H9 (cell line): Measurements from ENCODE around the gene SPATA2L. TPM values are rescaled to one million over a fixed set of nuclear protein-coding genes. Genes with fewer than 3 reads are reported as not detected.

Experiments
- DNase-seq: peaks from one replicate; pipeline ENCODE4 v3.0.0-alpha.2; 2017
- H2AFZ ChIP-seq: one replicate; pipeline ENCODE4 v1.6.1; 2013; ENCODE audit warnings: mild to moderate bottlenecking, low read length, control low read depth, moderate library complexity
- H2AK5ac ChIP-seq: 2 replicates; pipeline ENCODE4 v1.6.1; 2013; ENCODE audit warnings: low read length, control low read depth, mixed read lengths; ENCODE audit not compliant: insufficient read length
- H2BK120ac ChIP-seq: one replicate; pipeline ENCODE4 v1.6.1; 2013; ENCODE audit warnings: low read depth, mild to moderate bottlenecking, low read length, control low read depth, inconsistent platforms; ENCODE audit not compliant: poor library complexity, severe bottlenecking
- H2BK12ac ChIP-seq: 2 replicates; pipeline ENCODE4 v1.6.1; 2013; ENCODE audit warnings: low read length, control low read depth, mixed read lengths, low read depth; ENCODE audit not compliant: insufficient read length
- H2BK15ac ChIP-seq: 2 replicates; pipeline ENCODE4 v1.6.1; 2013; ENCODE audit warnings: low read depth, low read length, control low read depth
- H2BK20ac ChIP-seq: one replicate; pipeline ENCODE4 v1.6.1; 2013; ENCODE audit warnings: low read depth, mild to moderate bottlenecking, low read length, control low read depth, inconsistent platforms; ENCODE audit not compliant: poor library complexity, severe bottlenecking
- H2BK5ac ChIP-seq: 2 replicates; pipeline ENCODE4 v1.6.1; 2013; ENCODE audit warnings: low read length, control low read depth, mixed read lengths; ENCODE audit not compliant: insufficient read length
- H3K14ac ChIP-seq: 2 replicates; pipeline ENCODE4 v1.6.1; 2013; ENCODE audit warnings: low read length, control low read depth; ENCODE audit not compliant: insufficient read depth
- H3K18ac ChIP-seq: 2 replicates; pipeline ENCODE4 v1.6.1; 2013; ENCODE audit warnings: low read depth, mild to moderate bottlenecking, mixed read lengths, low read length, control low read depth; ENCODE audit not compliant: insufficient read length
- H3K23ac ChIP-seq: 2 replicates; pipeline ENCODE4 v1.6.1; 2013; ENCODE audit warnings: low read length, control low read depth, mixed read lengths, low read depth; ENCODE audit not compliant: insufficient read length
- H3K23me2 ChIP-seq: 2 replicates; pipeline ENCODE4 v1.6.1; 2013; ENCODE audit warnings: low read depth, mild to moderate bottlenecking, mixed read lengths, low read length, control low read depth; ENCODE audit not compliant: insufficient read length, poor library complexity, severe bottlenecking
- H3K27ac ChIP-seq: 2 replicates; pipeline ENCODE4 v1.5.1; 2013; ENCODE audit warnings: low read length, control low read depth, mixed read lengths, low read depth; ENCODE audit not compliant: insufficient read length
- H3K27me3 ChIP-seq: 2 replicates; pipeline ENCODE4 v1.6.1; 2013; ENCODE audit warnings: low read length, control low read depth, inconsistent platforms; ENCODE audit not compliant: insufficient read depth
- H3K4ac ChIP-seq: 2 replicates; pipeline ENCODE4 v1.6.1; 2013; ENCODE audit warnings: low read depth, mild to moderate bottlenecking, control low read depth, inconsistent platforms, low read length, moderate library complexity
- H3K4me1 ChIP-seq: 2 replicates; pipeline ENCODE4 v1.6.1; 2013; ENCODE audit warnings: low read length, control low read depth, inconsistent platforms; ENCODE audit not compliant: insufficient read depth
- H3K4me2 ChIP-seq: 2 replicates; pipeline ENCODE4 v1.6.1; 2013; ENCODE audit warnings: low read length, control low read depth, mixed read lengths; ENCODE audit not compliant: insufficient read length, insufficient read depth
- H3K56ac ChIP-seq: 2 replicates; pipeline ENCODE4 v1.6.1; 2013; ENCODE audit warnings: low read depth, mild to moderate bottlenecking, mixed read lengths, low read length, control low read depth; ENCODE audit not compliant: insufficient read length
- H3K79me1 ChIP-seq: 2 replicates; pipeline ENCODE4 v1.6.1; 2013; ENCODE audit warnings: low read depth, mild to moderate bottlenecking, moderate library complexity, low read length, control low read depth, inconsistent platforms; ENCODE audit not compliant: insufficient read depth, poor library complexity, severe bottlenecking
- H3K79me2 ChIP-seq: 2 replicates; pipeline ENCODE4 v1.6.1; 2013; ENCODE audit warnings: low read length, control low read depth, inconsistent platforms; ENCODE audit not compliant: insufficient read depth
- H3K9ac ChIP-seq: 2 replicates; pipeline ENCODE4 v1.6.1; 2013; ENCODE audit warnings: low read length, control low read depth, mixed read lengths; ENCODE audit not compliant: insufficient read length; ENCODE audit errors: extremely low read depth
- H3K9me3 ChIP-seq: one replicate; pipeline ENCODE4 v1.6.1; 2013; ENCODE audit warnings: low read depth, low read length, inconsistent platforms; ENCODE audit not compliant: control insufficient read depth
- H3T11ph ChIP-seq: one replicate; pipeline ENCODE4 v1.6.1; 2013; ENCODE audit warnings: mild to moderate bottlenecking, low read length, control low read depth, inconsistent platforms
- H4K20me1 ChIP-seq: one replicate; pipeline ENCODE4 v1.6.1; 2013; ENCODE audit not compliant: control insufficient read depth, insufficient read length, insufficient read depth
- H4K5ac ChIP-seq: 2 replicates; pipeline ENCODE4 v1.6.1; 2013; ENCODE audit warnings: low read depth, mild to moderate bottlenecking, mixed read lengths, low read length, control low read depth; ENCODE audit not compliant: insufficient read length
- H4K8ac ChIP-seq: replicated peaks from 2 replicates; pipeline ENCODE4 v1.6.1; 2013; ENCODE audit warnings: low read length, control low read depth, mixed read lengths, low read depth; ENCODE audit not compliant: insufficient read length
- H4K91ac ChIP-seq: 2 replicates; pipeline ENCODE4 v1.6.1; 2013; ENCODE audit warnings: low read depth, mild to moderate bottlenecking, moderate library complexity, mixed read lengths, low read length, control low read depth; ENCODE audit not compliant: insufficient read length
- H3K27ac Mint-ChIP-seq, 3 experiments: 2 replicates in 2 of 3; 3 replicates in 1 of 3; pipeline ENCODE4 v1.8.0; 2020 to 2021; ENCODE audit warnings: mixed read lengths in 3 of 3, mild to moderate bottlenecking in 1 of 3, moderate library complexity in 1 of 3
- H3K27me3 Mint-ChIP-seq: 2 replicates; pipeline ENCODE4 v1.8.0; 2021; ENCODE audit warnings: low read depth, mild to moderate bottlenecking, moderate library complexity, mixed read lengths
- H3K36me3 Mint-ChIP-seq, 3 experiments: 2 replicates in 2 of 3; 3 replicates in 1 of 3; pipeline ENCODE4 v1.8.0; 2020 to 2021; ENCODE audit warnings: low read depth in 3 of 3, mixed read lengths in 3 of 3; ENCODE audit not compliant: insufficient read depth in 1 of 3
- H3K4me1 Mint-ChIP-seq, 2 experiments: 2 replicates each; pipeline ENCODE4 v1.8.0; 2020; ENCODE audit warnings: mixed read lengths in 2 of 2
- H3K4me3 Mint-ChIP-seq, 2 experiments: 2 replicates in 1 of 2; 3 replicates in 1 of 2; pipeline ENCODE4 v1.8.0; 2020 to 2021; ENCODE audit warnings: mild to moderate bottlenecking in 2 of 2, mixed read lengths in 2 of 2, moderate library complexity in 1 of 2
- H3K9me3 Mint-ChIP-seq, 2 experiments: 2 replicates in 1 of 2; 3 replicates in 1 of 2; pipeline ENCODE4 v1.8.0; 2020; ENCODE audit warnings: mild to moderate bottlenecking in 2 of 2, mixed read lengths in 2 of 2, moderate library complexity in 1 of 2
- WGBS: extraction: QIAGEN DNeasy Blood & Tissue Kit; methylation state at CpG from one replicate; pipeline ENCODE4 v1.1.7; 2013; ENCODE audit warnings: missing lambda C conversion rate, low lambda C conversion rate, mixed read lengths; ENCODE audit not compliant: insufficient read length; ENCODE audit errors: extremely low coverage; 5-methylcytosine and 5-hydroxymethylcytosine counted together
- total RNA-seq: library from RNA; stranded (reverse); gene quantifications from 2 replicates; pipeline ENCODE4 v1.2.1, GENCODE V29; 2021
- TF ChIP-seq, protein P1 (sequence below): fragments of 200-600 bp; sonication (generic); conservative IDR thresholded peaks from 3 replicates; pipeline ENCODE4 v1.8.0; 2021; ENCODE audit warnings: antibody characterized with exemption, mild to moderate bottlenecking

Gene SPATA2L
- total RNA-seq, 1 experiment from 2014 or later = 27.1 TPM

DNA sequence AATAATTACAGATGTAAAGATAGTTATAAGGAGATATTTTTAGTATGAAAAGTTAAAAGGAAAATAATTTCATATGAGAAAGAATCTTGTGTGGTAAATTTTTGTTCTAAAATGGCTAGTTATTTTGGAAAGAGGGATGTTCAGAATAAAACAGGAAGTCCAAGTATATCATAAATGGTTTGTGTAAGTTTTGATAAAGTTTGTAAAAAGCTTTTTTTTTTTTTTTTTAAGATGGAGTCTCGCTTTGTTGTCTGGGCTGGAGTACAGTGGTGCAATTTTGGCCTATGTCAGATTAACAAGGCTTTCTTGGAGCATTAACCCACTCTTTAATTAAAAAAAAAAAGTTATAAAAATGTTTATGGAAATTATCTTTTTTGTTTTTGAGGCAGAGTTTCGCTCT, 23.2 kb downstream of the SPATA2L start:
- Histone ChIP-seq H3K18ac (no peak overlapping the region), H2BK5ac (no peak overlapping the region), H2AK5ac (no peak overlapping the region), H2BK12ac (no peak overlapping the region), H3K4me1 (no peaks in the 10 kb centered on the region), H4K5ac (no peak overlapping the region), H2BK120ac (no peak overlapping the region), H4K91ac (no peak overlapping the region), H4K20me1 (no peaks in the 10 kb centered on the region), H3K56ac (no peak overlapping the region), H3K14ac (no peak overlapping the region), H3K23me2 (no peaks in the 10 kb centered on the region), H3K4ac (no peak overlapping the region), H2BK20ac (no peak overlapping the region), H3K9ac (no peak overlapping the region), H3K9me3 (peaks cover 32% of the 10 kb centered on the region), H4K8ac (no peak overlapping the region), H3K79me1 (no peaks in the 10 kb centered on the region), H2BK15ac (no peak overlapping the region), H2AFZ (no peak overlapping the region), H3K23ac (no peak overlapping the region), H3K79me2 (no peaks in the 10 kb centered on the region), H3K4me2 (no peak overlapping the region), H3K27ac (no peak overlapping the region), H3K27me3 (no peaks in the 10 kb centered on the region), H3T11ph (no peak overlapping the region)
- Mint-ChIP-seq H3K4me3 (no peak overlapping the region), H3K4me1 (no peaks in the 10 kb centered on the region), H3K27ac (no peak overlapping the region), H3K9me3 (peaks cover 71 to 81% of the 10 kb centered on the region in 2 experiments), H3K27me3 (peaks cover 2% of the 10 kb centered on the region; the same call in 1 of the 2 replicates), H3K36me3 (peaks cover 41 to 53% (median 52%) of the 10 kb centered on the region in 3 experiments)
- TF ChIP-seq, protein P1, sequence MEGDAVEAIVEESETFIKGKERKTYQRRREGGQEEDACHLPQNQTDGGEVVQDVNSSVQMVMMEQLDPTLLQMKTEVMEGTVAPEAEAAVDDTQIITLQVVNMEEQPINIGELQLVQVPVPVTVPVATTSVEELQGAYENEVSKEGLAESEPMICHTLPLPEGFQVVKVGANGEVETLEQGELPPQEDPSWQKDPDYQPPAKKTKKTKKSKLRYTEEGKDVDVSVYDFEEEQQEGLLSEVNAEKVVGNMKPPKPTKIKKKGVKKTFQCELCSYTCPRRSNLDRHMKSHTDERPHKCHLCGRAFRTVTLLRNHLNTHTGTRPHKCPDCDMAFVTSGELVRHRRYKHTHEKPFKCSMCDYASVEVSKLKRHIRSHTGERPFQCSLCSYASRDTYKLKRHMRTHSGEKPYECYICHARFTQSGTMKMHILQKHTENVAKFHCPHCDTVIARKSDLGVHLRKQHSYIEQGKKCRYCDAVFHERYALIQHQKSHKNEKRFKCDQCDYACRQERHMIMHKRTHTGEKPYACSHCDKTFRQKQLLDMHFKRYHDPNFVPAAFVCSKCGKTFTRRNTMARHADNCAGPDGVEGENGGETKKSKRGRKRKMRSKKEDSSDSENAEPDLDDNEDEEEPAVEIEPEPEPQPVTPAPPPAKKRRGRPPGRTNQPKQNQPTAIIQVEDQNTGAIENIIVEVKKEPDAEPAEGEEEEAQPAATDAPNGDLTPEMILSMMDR = no peak
- DNase-seq = no peak
- WGBS = no CpG with 5 or more reads among the region's 2 CpGs
